Upper lobe of right lung (tissue), 1 donor: ENCODE results near the gene UROC1. TPM values are rescaled to one million over a fixed set of nuclear protein-coding genes. Genes with fewer than 3 reads are reported as not detected.

Source experiments
- ATAC-seq: fragments of 200-7000 bp; cut with Tn5 transposase; one replicate; pipeline ENCODE4 v1.9.1; 2020; ENCODE audit warnings: mild to moderate bottlenecking, moderate library complexity
- DNase-seq: peaks from one replicate; pipeline ENCODE4 v3.0.0-alpha.2; 2020
- H3K27ac ChIP-seq: fragments of 200-600 bp; one replicate; pipeline ENCODE4 v1.8.0; 2022
- H3K27me3 ChIP-seq: fragments of 200-600 bp; one replicate; pipeline ENCODE4 v1.8.0; 2022; ENCODE audit warnings: mild to moderate bottlenecking
- H3K36me3 ChIP-seq: fragments of 200-600 bp; one replicate; pipeline ENCODE4 v1.8.0; 2022
- H3K4me1 ChIP-seq: fragments of 200-600 bp; one replicate; pipeline ENCODE4 v1.8.0; 2022
- H3K4me3 ChIP-seq: fragments of 200-600 bp; one replicate; pipeline ENCODE4 v1.8.0; 2022; ENCODE audit warnings: mild to moderate bottlenecking
- H3K9me3 ChIP-seq: fragments of 200-600 bp; one replicate; pipeline ENCODE4 v1.8.0; 2022
- CTCF ChIP-seq: fragments of 200-600 bp; IDR thresholded peaks from one replicate; pipeline ENCODE4 v1.8.0; 2022; ENCODE audit warnings: antibody characterized with exemption
- intact Hi-C: fragments of 100-400 bp; cut with DNase I; formaldehyde crosslinking; loops from one replicate; pipeline ENCODE4 v1.11.0; 2022
- total RNA-seq: library from RNA; stranded (reverse); fragmentation: NEBNext Ultra II Directional; extraction: Animal tissue kit (Norgen Biotek cat#: 25700); gene quantifications from one replicate; pipeline ENCODE4 v1.2.1, GENCODE V29; 2021
- donor health status: DM: no; HTN: yes; CAD: no; lungs with severe emphysema.

The UROC1 gene
- total RNA-seq, 1 donor from 2014 or later = not detected

GRCh38 chr3:126438746-126439145 lies 78.8 kb downstream of the UROC1 start:
- intact Hi-C loops = no loop called here
- Histone ChIP-seq H3K27me3 (no peaks in the 10 kb centered on the region), H3K27ac (no peak overlapping the region), H3K4me3 (no peak overlapping the region), H3K4me1 (no peaks in the 10 kb centered on the region), H3K9me3 (no peaks in the 10 kb centered on the region), H3K36me3 (peaks cover 58% of the 10 kb centered on the region)
- no peak for TF ChIP-seq CTCF
- peak; percentile 17 for DNase-seq
- ATAC-seq = no peak

- H3K27me3 ChIP-seq = no peaks in the 10 kb centered on the region
- no peak overlapping the region for H3K27ac ChIP-seq
- no peaks in the 10 kb centered on the region for H3K4me1 ChIP-seq
- peaks cover 53% of the 10 kb centered on the region for H3K36me3 ChIP-seq
- DNase-seq (peak; percentile 38), ATAC-seq (no peak)
- H3K9me3 ChIP-seq = no peaks in the 10 kb centered on the region
- intact Hi-C loops = no loop called here
- TF ChIP-seq CTCF = no peak
- no peak overlapping the region for H3K4me3 ChIP-seq
Measured at GRCh38 chr3:126438186-126438585, 79.4 kb downstream of the UROC1 start.

GRCh38 chr3:126436826-126437717 lies 80.5 kb downstream of the UROC1 start:
- intact Hi-C loops = no loop called here
- DNase-seq (peak; percentile 42), ATAC-seq (no peak)
- no peaks in the 10 kb centered on the region for H3K9me3 ChIP-seq
- no peaks in the 10 kb centered on the region for H3K27me3 ChIP-seq
- no peak for TF ChIP-seq CTCF
- H3K36me3 ChIP-seq = peaks cover 53% of the 10 kb centered on the region
- H3K4me1 ChIP-seq = no peaks in the 10 kb centered on the region
- H3K27ac ChIP-seq = no peak overlapping the region
- no peak overlapping the region for H3K4me3 ChIP-seq

GRCh38 chr3:126435456-126436315 lies 81.9 kb downstream of the UROC1 start:
- H3K36me3 ChIP-seq = peaks cover 44% of the 10 kb centered on the region
- TF ChIP-seq CTCF = no peak

GRCh38 chr3:126434931-126435411 lies 82.6 kb downstream of the UROC1 start:
- ATAC-seq (peak; percentile 11), DNase-seq (peak; percentile 47)
- Histone ChIP-seq H3K4me1 (no peaks in the 10 kb centered on the region), H3K4me3 (no peak overlapping the region), H3K36me3 (peaks cover 42% of the 10 kb centered on the region), H3K27ac (no peak overlapping the region), H3K9me3 (no peaks in the 10 kb centered on the region), H3K27me3 (no peaks in the 10 kb centered on the region)
- intact Hi-C loops = no loop called here
- TF ChIP-seq CTCF = no peak

More at GRCh38 chr3:126435456-126436315, 81.9 kb downstream of the UROC1 start:
- H3K4me1 ChIP-seq = no peaks in the 10 kb centered on the region
- DNase-seq (peak; percentile 52), ATAC-seq (peak; percentile 20)
- H3K27me3 ChIP-seq = no peaks in the 10 kb centered on the region
- H3K27ac ChIP-seq = no peak overlapping the region
- H3K9me3 ChIP-seq = no peaks in the 10 kb centered on the region
- no peak overlapping the region for H3K4me3 ChIP-seq
- intact Hi-C loops = no loop called here
